Hepatocyte (in vitro differentiated cells): Measurements from ENCODE around the gene VANGL1.
A peak's percentile ranks its signal among the peaks of the same experiment; 100 is the strongest.

Source experiments
- CTCF ChIP-seq: fragments of 200-600 bp; sonication (generic); IDR thresholded peaks from 2 replicates; pipeline ENCODE4 v1.5.1; 2016; ENCODE audit warnings: antibody characterized with exemption, mild to moderate bottlenecking; ENCODE audit not compliant: poor library complexity
- EZH2 ChIP-seq: fragments of 200-600 bp; sonication (generic); IDR thresholded peaks from 2 replicates; pipeline ENCODE4 v1.6.1; 2016; ENCODE audit warnings: antibody characterized with exemption, mild to moderate bottlenecking, borderline replicate concordance

- TF ChIP-seq CTCF (peak; percentile 35), EZH2 (no peak)
Observed at GRCh38 chr1:115642168-115643072, 650 bp downstream of the VANGL1 start.
